Sigmoid colon (tissue), 4 donors: ENCODE measurements around the gene MED25.

Source experiments
- CTCF ChIP-seq, 4 experiments: fragments of 450-650 bp in 3 of 4; fragments of 200-600 bp in 1 of 4; IDR thresholded peaks; one replicate each; pipeline ENCODE4 v1.5.1; 2016 to 2019; ENCODE audit warnings: antibody characterized with exemption in 4 of 4, mild to moderate bottlenecking in 3 of 4, moderate library complexity in 2 of 4
- EP300 ChIP-seq, 4 donors: sonication (generic); formaldehyde crosslinking; IDR thresholded peaks; one replicate each; pipeline ENCODE4 v1.6.1; 2017; ENCODE audit warnings: antibody characterized with exemption in 4 of 4
- POLR2A ChIP-seq, 2 donors: fragments of 450-650 bp; IDR thresholded peaks; one replicate each; pipeline ENCODE4 v1.6.1; 2016; ENCODE audit warnings: antibody characterized with exemption in 2 of 2, mild to moderate bottlenecking in 2 of 2, moderate library complexity in 2 of 2
- POLR2AphosphoS5 ChIP-seq, 4 donors: sonication (generic); formaldehyde crosslinking; IDR thresholded peaks; one replicate each; pipeline ENCODE4 v1.6.1; 2017; ENCODE audit warnings: antibody characterized with exemption in 4 of 4

- TF ChIP-seq POLR2A (IDR thresholded peaks at IDR 0.05): no peak
- TF ChIP-seq CTCF (IDR thresholded peaks at IDR 0.05): no peak
- no peak for TF ChIP-seq EP300 (IDR thresholded peaks at IDR 0.05)
- no peak for TF ChIP-seq POLR2AphosphoS5 (IDR thresholded peaks at IDR 0.05)
Measured at GRCh38 chr19:49805822-49806619, 12.1 kb upstream of the MED25 start.
